T-helper 2 cell treated with Interferon-gamma antibody and Interleukin-4, amounts not matched to agents 5 μg/mL and 100 μg/mL, for 36 hours (primary cell): ENCODE measurements around the gene URI1.

Source experiments
- DNase-seq: peaks from one replicate; pipeline ENCODE4 v3.0.0; 2021; ENCODE audit warnings: low spot score
- H3K27ac Mint-ChIP-seq: one replicate; pipeline ENCODE4 v1.8.0; 2021; ENCODE audit warnings: mild to moderate bottlenecking, mixed read lengths
- H3K27me3 Mint-ChIP-seq: one replicate; pipeline ENCODE4 v1.8.0; 2021; ENCODE audit warnings: low read depth, mixed read lengths
- H3K36me3 Mint-ChIP-seq: one replicate; pipeline ENCODE4 v1.8.0; 2021; ENCODE audit warnings: low read depth, mixed read lengths
- H3K4me1 Mint-ChIP-seq: one replicate; pipeline ENCODE4 v1.8.0; 2021; ENCODE audit warnings: low read depth, mixed read lengths
- H3K4me3 Mint-ChIP-seq: one replicate; pipeline ENCODE4 v1.8.0; 2022; ENCODE audit warnings: mild to moderate bottlenecking, moderate library complexity, mixed read lengths
- H3K9me3 Mint-ChIP-seq: one replicate; pipeline ENCODE4 v1.8.0; 2021; ENCODE audit warnings: mixed read lengths

URI1 gene

DNA sequence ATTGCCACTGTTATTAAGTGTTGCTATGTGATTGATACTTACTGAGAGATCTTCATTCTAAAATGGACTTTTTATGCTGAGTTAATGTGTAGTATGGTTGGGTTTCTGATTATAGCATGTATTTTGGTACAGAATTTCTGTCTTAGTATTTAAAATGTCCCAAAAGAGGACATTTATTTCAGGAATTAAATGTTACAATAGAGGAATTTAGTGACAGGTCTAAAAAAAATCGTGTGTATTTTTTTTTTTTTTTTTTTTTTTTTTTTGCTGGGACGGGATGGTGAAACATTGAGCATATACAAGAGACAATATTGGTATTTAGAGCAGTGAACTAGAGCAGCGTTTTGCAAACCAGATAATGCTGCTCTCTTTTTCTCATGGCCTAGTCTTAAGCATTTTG lies 27.9 kb downstream of the URI1 start:
- no peaks in the 10 kb centered on the region for H3K9me3 Mint-ChIP-seq
- H3K4me3 Mint-ChIP-seq: no peak overlapping the region
- H3K4me1 Mint-ChIP-seq: peaks cover 13% of the 10 kb centered on the region
- no peaks in the 10 kb centered on the region for H3K36me3 Mint-ChIP-seq
- no peak overlapping the region for H3K27ac Mint-ChIP-seq
- no peak for DNase-seq
- no peaks in the 10 kb centered on the region for H3K27me3 Mint-ChIP-seq

DNA sequence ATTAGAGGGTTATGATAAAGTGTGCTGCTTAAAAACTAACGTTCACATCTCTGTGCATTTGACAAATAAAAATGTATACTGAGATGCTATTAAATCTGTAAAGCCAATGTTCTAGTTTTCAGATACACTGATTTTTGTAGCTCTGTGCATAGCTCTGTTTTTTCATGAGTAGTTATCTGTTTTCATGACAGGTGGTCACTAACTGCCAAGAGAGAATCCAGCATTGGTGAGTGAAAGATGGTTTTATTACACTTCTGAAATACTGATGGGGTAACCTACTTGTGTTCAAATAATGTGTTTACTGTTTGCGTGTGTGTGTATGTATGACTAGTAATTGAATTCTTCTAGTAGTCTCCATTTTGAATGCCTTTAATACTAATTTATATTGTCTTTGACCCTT lies 29.0 kb downstream of the URI1 start:
- H3K27me3 Mint-ChIP-seq: no peaks in the 10 kb centered on the region
- H3K36me3 Mint-ChIP-seq: no peaks in the 10 kb centered on the region
- H3K9me3 Mint-ChIP-seq: no peaks in the 10 kb centered on the region
- H3K27ac Mint-ChIP-seq: no peak overlapping the region
- peaks cover 11% of the 10 kb centered on the region for H3K4me1 Mint-ChIP-seq
- no peak overlapping the region for H3K4me3 Mint-ChIP-seq
- no peak for DNase-seq

DNA sequence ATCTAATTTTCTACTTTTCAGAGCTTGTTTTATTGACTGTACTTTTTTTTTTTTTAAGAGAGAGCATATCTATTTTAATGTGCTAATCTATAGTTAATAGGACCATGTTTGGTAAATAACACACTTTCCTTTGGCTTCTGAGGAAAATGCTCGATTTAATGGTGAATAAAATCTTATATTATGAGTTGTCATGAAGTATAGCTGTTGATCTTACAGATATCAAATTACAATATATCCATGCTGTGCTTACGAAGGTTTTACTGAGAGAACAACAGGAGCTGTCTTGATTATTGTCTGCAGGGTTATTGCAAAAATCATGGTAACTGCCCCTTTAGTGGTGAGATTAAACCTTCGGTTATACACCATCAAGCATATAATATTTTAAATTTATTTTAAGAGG lies 29.6 kb downstream of the URI1 start:
- no peak overlapping the region for H3K4me3 Mint-ChIP-seq
- H3K27ac Mint-ChIP-seq: no peak overlapping the region
- H3K27me3 Mint-ChIP-seq: no peaks in the 10 kb centered on the region
- peaks cover 15% of the 10 kb centered on the region for H3K4me1 Mint-ChIP-seq
- no peak for DNase-seq
- no peaks in the 10 kb centered on the region for H3K9me3 Mint-ChIP-seq
- no peaks in the 10 kb centered on the region for H3K36me3 Mint-ChIP-seq

DNA sequence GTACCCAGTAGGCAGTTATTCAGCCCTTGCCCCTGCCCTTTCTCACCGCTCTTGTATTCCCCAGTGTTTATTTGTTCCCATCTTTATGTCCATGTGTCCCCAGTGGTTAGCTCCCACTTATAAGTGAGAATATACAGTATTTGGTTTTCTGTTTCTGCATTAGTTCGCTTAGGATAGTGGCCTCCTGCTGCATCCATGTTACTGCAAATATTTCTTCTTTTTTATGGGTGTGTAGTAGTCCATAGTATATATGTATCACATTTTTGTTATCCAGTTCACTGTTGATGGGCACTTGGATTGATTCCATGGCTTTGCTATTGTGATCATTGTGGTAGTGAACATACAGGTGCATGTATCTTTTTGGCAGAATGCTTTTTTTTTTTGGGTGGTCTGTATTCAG lies 32.7 kb downstream of the URI1 start:
- Mint-ChIP-seq H3K27ac (no peak overlapping the region), H3K9me3 (no peaks in the 10 kb centered on the region), H3K36me3 (no peaks in the 10 kb centered on the region), H3K27me3 (no peaks in the 10 kb centered on the region), H3K4me3 (no peak overlapping the region), H3K4me1 (peaks cover 22% of the 10 kb centered on the region)
- no peak for DNase-seq

DNA sequence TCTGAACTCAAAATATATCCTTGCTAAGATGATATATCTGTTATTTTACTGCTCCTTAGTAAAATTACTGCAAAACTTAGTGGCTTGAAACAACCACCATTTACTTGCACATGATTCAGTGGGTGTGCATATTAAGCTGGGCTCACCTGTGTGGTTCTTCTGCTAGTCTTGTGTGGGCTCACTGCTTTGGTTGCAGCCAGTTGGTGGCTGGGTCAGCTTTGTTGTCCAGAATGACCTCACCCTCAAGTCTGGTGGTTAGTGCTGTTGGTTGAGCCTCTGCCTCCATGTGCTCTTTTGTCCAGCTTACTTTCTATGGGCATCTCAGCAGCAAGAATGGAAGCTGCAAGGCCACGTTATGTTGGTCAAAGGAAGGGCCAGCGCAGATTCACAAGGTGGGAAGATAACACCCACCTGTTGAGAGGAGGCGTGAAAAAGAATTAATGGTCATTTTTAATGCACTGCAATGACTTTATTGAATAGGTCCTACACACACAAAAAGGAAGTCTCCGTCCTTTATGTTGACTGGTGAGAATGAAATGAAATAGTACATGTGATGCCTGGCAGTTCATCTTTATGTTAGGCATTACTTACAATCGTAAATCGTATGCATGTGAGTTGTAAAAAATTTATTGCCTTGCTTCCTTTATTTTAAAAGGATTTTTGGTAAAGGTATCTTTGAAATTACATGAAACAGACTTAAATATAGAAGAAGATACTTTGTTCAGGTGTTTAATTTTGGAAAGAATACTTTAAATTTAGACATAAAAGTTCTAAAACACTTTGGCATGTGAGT lies 34.3 kb downstream of the URI1 start:
- no peak for DNase-seq
- H3K9me3 Mint-ChIP-seq: no peaks in the 10 kb centered on the region
- H3K27me3 Mint-ChIP-seq: no peaks in the 10 kb centered on the region
- H3K36me3 Mint-ChIP-seq: peaks cover 6% of the 10 kb centered on the region
- H3K27ac Mint-ChIP-seq: no peak overlapping the region
- H3K4me1 Mint-ChIP-seq: peaks cover 24% of the 10 kb centered on the region
- H3K4me3 Mint-ChIP-seq: no peak overlapping the region

DNA sequence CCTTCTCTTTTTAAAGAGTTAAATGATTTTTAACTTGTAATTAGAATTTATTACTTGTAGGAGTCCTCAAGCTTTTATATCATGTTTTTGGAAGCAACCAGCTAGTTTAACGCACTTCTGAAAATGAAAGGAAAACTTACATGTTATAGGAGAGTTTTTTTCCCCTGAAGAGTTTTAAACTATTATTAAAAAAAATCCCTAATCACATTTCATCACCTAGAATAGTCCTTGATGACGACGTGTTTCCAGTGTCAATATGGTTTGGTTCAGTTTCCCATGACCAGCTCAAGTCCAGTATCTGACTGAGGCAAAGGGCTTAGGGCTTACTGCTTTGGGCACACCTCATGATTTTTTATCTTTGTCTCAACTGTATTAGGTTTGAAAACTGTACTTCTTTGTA lies 36.0 kb downstream of the URI1 start:
- H3K4me3 Mint-ChIP-seq: peak overlapping the region; percentile 24
- H3K4me1 Mint-ChIP-seq: peaks cover 34% of the 10 kb centered on the region
- no peak for DNase-seq
- H3K36me3 Mint-ChIP-seq: peaks cover 9% of the 10 kb centered on the region
- no peaks in the 10 kb centered on the region for H3K9me3 Mint-ChIP-seq
- H3K27me3 Mint-ChIP-seq: no peaks in the 10 kb centered on the region
- H3K27ac Mint-ChIP-seq: no peak overlapping the region

DNA sequence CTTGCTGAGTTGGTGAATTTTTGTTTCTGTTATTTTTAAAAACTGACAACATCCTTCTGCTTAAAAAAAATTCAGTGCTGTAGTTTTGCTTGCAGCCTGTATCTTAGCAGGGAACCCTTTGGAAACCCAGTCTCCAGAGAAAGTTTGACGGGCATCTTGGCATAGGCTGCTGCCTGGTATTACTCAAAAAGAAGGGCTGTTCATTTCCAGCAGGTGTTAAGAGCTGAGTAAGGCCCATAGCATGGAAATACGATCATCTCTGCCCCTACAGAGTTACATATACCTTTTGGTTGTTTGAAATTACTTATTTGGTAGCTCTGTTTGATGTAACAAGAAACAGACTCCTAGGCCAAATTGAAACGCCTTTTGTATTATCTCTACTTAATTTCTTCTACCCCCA lies 41.5 kb downstream of the URI1 start:
- peaks cover 14% of the 10 kb centered on the region for H3K4me1 Mint-ChIP-seq
- H3K4me3 Mint-ChIP-seq: no peak overlapping the region
- H3K27me3 Mint-ChIP-seq: no peaks in the 10 kb centered on the region
- no peak for DNase-seq
- peaks cover 41% of the 10 kb centered on the region for H3K36me3 Mint-ChIP-seq
- H3K27ac Mint-ChIP-seq: no peak overlapping the region
- no peaks in the 10 kb centered on the region for H3K9me3 Mint-ChIP-seq

DNA sequence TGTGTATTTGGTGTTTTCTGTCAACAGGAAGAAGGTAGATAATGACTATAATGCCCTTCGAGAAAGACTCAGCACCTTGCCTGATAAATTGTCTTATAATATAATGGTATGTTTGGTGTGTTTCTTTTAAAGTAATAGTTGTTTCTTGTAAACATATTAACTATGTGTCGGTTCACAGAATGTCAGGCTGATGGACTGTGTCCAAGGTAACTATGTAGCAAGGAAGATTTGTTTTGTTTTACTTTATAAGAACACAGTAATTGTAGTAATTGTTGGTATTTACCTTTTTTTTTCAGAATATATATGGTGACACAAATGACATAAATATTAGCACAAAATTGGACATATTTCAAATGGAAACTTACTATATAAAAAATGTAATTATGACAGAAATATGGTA lies 43.2 kb downstream of the URI1 start:
- Mint-ChIP-seq H3K9me3 (no peaks in the 10 kb centered on the region), H3K4me1 (peaks cover 14% of the 10 kb centered on the region), H3K27me3 (no peaks in the 10 kb centered on the region), H3K36me3 (peaks cover 46% of the 10 kb centered on the region), H3K27ac (no peak overlapping the region), H3K4me3 (no peak overlapping the region)
- DNase-seq: no peak

DNA sequence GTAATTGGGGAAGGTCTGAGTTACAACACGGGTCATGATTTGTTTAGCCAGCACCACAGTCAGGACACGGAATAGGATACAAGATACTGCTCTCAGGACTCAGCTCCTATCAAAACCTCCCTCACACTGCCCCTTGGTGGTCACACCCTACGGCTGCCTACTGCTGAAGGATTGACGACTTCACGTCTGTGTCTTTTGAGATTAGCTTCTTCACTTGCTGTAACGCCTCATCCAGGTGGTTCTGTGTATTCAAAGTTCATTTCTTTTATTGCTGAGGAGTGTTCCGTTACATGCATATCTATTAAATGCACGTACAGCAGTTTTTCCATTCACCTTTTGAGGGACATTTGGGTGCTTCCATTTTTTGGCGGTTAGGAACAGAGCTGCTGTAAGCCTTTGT lies 46.3 kb downstream of the URI1 start:
- peaks cover 68% of the 10 kb centered on the region for H3K36me3 Mint-ChIP-seq
- H3K9me3 Mint-ChIP-seq: peaks cover 13% of the 10 kb centered on the region
- no peak overlapping the region for H3K27ac Mint-ChIP-seq
- peaks cover 1% of the 10 kb centered on the region for H3K4me1 Mint-ChIP-seq
- no peak overlapping the region for H3K4me3 Mint-ChIP-seq
- H3K27me3 Mint-ChIP-seq: no peaks in the 10 kb centered on the region
- DNase-seq: no peak

DNA sequence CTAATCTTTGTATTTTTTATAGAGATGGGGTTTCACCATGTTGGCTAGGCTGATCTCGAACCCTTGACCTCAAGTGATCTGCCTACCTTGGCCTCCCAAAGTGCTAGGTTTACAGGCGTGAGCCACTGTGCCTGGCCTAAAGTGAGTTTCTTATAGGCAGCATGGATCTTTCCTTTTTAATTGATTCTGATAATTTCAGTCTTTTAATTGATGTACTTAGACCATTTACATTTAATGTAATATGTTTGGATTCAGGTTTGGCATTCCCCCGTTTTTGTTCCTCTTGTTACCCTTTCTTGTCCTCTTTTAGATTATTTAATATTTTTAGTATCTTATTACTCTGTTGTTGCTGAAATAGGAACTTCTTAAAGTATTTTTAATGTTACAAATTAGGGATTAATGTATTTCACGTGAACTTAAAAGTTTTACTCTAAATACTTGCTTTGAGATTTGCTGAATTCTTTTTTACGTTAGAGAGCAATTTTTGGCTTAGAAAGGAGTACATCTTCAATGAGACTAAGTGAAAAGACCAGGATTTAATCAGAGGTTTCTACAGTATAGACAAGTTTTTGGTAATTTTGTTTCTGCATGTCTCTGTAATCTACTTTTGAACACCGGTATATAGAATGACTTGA lies 50.3 kb downstream of the URI1 start:
- no peaks in the 10 kb centered on the region for H3K27me3 Mint-ChIP-seq
- no peak for DNase-seq
- no peak overlapping the region for H3K27ac Mint-ChIP-seq
- peaks cover 76% of the 10 kb centered on the region for H3K36me3 Mint-ChIP-seq
- H3K4me3 Mint-ChIP-seq: no peak overlapping the region
- peaks cover 13% of the 10 kb centered on the region for H3K4me1 Mint-ChIP-seq
- H3K9me3 Mint-ChIP-seq: peaks cover 34% of the 10 kb centered on the region

DNA sequence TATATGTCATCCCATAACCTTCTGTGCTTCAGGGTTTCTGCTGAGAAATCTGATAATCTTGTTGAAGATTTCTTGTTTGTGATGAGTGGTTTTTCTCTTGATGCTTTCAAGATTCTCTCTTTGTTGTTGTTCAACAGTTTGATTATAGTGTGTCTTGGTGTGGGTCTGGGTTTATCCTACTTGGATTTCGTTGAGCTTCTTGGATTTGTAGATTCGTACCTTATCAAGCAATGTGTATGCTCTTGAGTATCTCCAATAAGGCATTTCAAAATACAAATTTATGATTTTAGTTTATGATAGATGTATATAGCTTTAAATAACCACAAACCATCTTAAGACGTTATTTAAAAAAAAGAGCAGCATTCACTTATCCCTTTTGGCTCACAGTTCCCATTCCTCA lies 57.5 kb downstream of the URI1 start:
- Mint-ChIP-seq H3K36me3 (peaks cover 68% of the 10 kb centered on the region), H3K9me3 (peaks cover 51% of the 10 kb centered on the region), H3K4me3 (no peak overlapping the region)

DNA sequence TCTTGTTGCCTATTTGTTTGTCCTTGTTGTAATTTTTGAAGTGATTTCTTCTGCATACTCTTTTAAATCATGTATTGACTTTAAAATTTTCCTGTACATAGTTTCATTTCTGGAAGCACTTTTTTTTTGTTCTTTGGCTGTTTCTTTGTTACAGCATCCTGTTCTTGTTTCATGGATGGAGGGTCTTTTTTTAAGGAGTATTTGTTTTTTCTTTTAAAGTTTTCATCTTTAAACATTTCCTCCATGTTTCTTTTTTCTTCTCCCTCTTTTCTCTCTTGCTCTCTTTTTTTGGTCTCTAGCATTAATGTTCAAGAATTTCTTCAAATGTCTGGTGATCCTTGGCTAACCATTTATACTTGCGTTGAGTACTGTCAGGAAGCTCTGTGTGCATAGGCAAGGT lies 58.8 kb downstream of the URI1 start:
- no peak overlapping the region for H3K4me3 Mint-ChIP-seq
- H3K27me3 Mint-ChIP-seq: no peaks in the 10 kb centered on the region
- H3K36me3 Mint-ChIP-seq: peaks cover 61% of the 10 kb centered on the region
- no peak for DNase-seq
- H3K4me1 Mint-ChIP-seq: peaks cover 50% of the 10 kb centered on the region
- H3K9me3 Mint-ChIP-seq: peaks cover 44% of the 10 kb centered on the region
- H3K27ac Mint-ChIP-seq: no peak overlapping the region

More for the DNA sequence above, 57.5 kb downstream of the URI1 start:
- peaks cover 38% of the 10 kb centered on the region for H3K4me1 Mint-ChIP-seq
- DNase-seq: no peak
- H3K27me3 Mint-ChIP-seq: no peaks in the 10 kb centered on the region
- no peak overlapping the region for H3K27ac Mint-ChIP-seq

DNA sequence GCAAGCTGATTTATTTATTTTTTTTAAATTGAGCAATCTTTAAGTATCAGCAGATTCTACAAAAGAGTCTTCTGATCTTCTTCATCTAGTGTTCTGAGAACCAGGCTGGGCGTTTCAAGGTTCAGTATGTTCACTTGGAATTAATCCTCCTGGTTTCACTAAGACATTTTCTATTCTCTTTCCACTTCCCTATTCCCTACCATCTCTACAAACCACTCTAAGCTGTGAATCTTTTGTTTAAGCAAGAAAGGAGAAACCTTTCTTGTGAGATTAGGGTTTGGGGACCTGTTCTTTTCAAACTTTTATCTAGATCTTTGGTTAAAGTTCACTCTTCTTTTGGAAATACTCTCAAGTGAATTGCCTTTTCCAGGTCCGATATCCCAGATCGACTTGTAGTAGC lies 59.3 kb downstream of the URI1 start:
- peaks cover 40% of the 10 kb centered on the region for H3K9me3 Mint-ChIP-seq
- H3K27me3 Mint-ChIP-seq: no peaks in the 10 kb centered on the region
- peaks cover 62% of the 10 kb centered on the region for H3K36me3 Mint-ChIP-seq
- peaks cover 55% of the 10 kb centered on the region for H3K4me1 Mint-ChIP-seq
- no peak overlapping the region for H3K27ac Mint-ChIP-seq
- DNase-seq: no peak
- no peak overlapping the region for H3K4me3 Mint-ChIP-seq

DNA sequence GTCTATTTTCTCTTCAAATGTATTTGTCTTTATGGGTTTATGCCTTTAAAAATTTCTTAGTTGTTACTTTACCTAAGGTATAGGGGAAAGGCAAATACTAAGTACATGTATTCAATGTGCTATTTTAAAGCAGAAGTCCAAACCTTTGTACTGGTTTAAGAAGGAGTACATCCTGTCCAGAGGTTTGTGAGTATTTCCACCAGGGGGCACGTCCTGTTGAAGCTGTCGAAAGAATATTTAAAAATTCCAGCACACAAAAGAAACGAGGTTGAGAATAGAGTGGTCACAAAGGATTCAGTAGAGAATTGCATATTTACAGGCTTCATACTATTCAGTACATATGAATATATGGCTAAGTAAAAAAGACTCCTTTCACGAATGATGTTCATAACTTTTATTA lies 59.8 kb downstream of the URI1 start:
- Mint-ChIP-seq H3K9me3 (peaks cover 35% of the 10 kb centered on the region), H3K27me3 (no peaks in the 10 kb centered on the region), H3K27ac (no peak overlapping the region), H3K4me1 (peaks cover 53% of the 10 kb centered on the region), H3K36me3 (peaks cover 58% of the 10 kb centered on the region), H3K4me3 (no peak overlapping the region)
- no peak for DNase-seq

DNA sequence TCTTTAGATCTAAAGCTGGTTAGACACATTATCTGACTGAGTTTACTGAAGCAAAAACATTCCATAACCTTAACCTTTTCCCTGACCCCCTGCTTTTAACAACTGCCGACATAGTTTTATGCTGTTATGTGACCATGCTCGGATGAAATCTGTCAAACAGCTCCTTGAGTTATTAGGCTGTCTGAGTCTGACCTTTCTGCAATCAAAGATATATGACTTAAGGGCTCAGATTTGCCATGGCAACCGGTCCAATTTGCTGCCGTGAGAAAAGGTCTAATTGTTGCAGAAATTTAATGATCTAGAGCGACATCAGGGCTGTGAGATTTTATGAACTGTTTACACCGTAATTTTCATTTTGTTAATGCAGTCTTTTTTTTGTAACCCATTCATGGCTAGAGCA lies 61.8 kb downstream of the URI1 start:
- H3K4me1 Mint-ChIP-seq: peaks cover 53% of the 10 kb centered on the region
- no peak overlapping the region for H3K27ac Mint-ChIP-seq
- H3K36me3 Mint-ChIP-seq: peaks cover 47% of the 10 kb centered on the region

More for the DNA sequence above, 61.8 kb downstream of the URI1 start:
- peaks cover 17% of the 10 kb centered on the region for H3K9me3 Mint-ChIP-seq
- no peak for DNase-seq
- H3K4me3 Mint-ChIP-seq: no peak overlapping the region
- no peaks in the 10 kb centered on the region for H3K27me3 Mint-ChIP-seq
